Measurements from ENCODE around the gene GALT.
A peak's percentile ranks its signal among the peaks of the same experiment; 100 is the strongest.

Gene GALT

DNA sequence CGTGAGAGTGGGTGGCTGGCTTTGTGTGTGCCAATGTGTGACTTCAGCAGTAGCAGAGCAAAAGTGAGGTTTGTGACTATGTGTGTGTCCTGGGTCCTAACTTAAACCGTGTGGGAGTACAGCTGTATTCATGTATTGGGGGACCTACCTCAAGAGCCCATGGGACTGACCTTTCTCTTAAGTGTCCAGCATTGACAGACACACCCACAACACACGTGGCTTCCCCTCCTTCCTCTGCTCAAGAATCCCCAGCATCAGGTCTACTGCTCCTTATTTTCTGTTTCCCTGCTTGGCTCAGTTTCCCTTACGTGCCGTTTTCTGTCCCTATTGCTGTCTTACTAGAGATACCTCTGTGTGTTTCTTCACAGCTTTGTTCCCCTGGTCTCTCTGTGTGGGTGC is 6.1 kb downstream of the GALT start:
- no peak for ATAC-seq

DNA sequence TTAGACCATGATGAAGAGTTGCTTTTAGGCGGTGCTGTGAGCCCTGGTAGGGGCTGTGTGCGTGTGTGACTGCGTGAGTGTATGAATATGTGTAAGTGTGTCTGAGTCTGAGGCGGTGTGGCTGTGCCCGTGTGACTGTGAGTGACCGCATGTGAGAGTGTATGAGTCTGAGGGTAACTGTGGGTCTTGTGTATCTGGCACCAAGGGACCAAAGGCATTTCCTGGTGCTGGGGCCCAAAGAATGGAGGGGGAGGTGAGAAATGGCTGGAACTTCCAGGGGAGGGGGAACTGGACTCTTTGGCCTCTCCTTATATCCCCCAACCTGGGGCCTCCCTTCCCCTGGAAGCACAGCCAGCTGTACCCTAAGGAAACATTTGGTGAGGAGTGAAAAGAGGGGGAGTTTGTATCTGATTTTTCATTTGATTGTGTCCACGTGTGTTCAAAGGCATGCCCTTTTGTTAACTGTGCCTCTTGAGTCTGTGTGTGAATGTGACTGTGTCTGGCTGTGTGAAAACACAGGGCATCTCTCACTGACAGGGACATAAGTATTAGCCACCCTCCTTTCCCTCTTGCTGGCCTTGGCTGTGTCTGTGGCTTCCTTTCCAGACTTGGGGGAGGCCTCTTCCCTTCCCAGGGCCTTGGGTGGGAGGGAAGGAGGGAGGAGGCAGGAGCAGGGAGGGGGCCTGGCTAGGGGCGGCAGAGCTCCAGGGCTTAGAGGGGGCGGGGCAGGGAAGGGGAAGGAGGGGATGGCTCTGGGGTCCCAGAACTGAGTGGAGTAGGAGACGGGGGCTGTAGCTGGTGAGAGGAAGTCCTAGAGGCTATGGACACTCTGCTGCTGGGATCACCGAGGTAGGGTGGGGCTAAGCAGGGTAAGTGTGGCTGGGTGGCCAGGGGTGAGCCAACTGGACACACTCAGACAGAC is 6.9 kb downstream of the GALT start:
- ATAC-seq: no peak

DNA sequence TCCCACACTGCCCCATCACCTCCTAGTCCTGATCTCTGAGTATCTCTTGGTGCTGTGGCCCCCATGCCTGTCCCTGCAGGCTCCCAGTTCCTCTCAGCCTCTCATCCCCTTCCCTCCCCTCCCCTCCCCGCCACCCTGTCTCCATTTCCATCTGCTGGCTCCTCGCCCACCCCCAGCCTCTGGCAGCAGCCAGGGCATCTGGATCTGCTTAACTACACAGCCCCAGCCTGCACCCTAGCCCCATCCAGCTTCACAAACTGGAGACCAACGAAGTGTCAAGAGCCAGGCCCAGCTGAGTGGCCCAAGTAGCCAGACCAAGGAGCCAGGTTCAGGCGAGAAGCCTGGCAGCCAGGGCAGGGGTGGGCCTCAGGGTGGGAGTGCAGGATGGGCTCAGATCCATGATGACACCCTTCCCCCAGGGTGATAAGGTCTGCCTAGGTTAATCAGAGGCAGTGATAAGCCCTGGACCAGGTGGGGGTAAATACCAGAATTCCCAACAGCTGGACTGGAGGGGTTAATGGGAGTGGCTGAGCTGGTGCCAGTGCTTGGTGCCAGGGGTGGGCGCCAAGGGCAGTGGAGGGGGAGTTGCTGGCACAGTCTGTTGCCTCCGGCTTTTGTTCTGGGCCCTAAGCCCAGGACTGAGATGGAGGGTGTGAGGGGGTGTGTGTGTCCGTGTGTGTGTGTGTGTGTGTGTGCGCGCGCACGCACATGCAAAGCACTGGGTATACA is 8.0 kb downstream of the GALT start:
- no peak for ATAC-seq

DNA sequence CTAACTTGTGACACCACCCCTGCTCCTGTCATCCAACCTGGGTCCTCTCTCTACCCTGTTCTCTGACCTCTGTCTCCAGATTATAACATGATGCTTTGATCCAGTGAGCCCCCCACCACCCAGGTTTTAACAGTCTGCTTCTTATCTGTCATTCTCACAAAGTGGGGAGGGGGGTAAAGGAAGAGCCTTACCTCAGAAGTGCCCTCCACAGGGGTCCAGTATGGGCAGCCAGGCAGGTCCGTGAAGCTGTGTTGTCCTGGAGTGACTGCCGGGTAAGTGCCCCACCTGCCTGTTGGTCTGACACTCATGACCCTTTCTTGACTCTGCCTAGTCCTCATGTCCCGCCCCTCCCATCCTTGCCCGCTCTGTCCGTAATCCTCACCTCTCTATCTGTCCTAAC is 8.9 kb downstream of the GALT start:
- no peak for ATAC-seq

DNA sequence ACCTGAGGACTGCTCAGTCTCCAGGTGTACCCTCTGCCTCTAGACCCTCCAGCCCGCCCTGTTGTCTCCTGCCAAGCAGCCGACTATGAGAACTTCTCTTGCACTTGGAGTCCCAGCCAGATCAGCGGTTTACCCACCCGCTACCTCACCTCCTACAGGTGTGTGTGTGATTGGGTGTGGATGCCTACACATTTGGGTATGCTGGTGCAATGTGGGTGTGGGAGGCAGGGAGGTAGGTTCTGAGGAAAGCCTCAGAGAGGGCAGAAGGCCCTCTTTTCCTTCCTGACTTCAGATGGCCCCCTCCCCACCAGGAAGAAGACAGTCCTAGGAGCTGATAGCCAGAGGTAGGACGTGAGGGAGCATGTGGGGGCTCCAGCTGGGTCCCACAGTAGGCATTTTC is 10.5 kb downstream of the GALT start:
- no peak for ATAC-seq

DNA sequence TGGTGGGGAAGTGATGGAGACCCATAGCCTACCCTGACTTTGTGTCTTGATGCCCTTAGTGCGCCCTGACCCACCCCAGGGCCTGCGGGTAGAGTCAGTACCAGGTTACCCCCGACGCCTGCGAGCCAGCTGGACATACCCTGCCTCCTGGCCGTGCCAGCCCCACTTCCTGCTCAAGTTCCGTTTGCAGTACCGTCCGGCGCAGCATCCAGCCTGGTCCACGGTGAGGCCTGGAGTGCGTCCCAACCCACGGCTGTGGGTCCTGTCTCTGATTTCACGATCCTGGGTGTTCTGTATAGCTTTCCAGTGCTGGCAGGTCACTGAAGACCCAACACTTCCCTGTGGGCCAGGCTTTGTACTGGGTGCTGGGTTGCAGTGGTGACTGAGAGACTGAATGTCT is 12.0 kb downstream of the GALT start:
- ATAC-seq: no peak

DNA sequence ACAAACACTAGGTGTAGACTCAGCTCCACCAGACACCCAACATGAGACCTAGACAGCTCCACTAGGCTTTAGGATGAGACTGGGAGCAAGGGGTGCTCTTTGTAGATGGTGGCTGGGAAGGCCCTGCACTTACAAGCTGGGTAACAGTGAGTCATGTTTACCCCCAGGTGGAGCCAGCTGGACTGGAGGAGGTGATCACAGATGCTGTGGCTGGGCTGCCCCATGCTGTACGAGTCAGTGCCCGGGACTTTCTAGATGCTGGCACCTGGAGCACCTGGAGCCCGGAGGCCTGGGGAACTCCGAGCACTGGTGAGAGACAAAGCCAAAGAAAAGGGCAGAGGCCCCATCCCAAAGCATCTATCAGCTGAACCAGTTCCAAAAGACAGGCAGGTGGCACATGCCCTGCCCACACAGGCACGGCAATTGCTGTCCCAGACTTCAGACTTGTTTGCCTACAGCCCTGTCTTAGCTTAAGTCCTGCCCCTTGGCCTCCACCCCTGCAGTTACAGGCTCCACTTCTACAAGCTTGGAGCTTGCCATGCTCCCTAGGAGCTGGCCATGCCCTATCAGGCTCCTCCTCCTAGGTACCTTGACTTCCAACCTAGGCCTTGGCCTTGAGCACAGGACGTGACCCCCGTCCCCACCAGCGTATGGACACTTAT is 13.2 kb downstream of the GALT start:
- no peak for ATAC-seq

DNA sequence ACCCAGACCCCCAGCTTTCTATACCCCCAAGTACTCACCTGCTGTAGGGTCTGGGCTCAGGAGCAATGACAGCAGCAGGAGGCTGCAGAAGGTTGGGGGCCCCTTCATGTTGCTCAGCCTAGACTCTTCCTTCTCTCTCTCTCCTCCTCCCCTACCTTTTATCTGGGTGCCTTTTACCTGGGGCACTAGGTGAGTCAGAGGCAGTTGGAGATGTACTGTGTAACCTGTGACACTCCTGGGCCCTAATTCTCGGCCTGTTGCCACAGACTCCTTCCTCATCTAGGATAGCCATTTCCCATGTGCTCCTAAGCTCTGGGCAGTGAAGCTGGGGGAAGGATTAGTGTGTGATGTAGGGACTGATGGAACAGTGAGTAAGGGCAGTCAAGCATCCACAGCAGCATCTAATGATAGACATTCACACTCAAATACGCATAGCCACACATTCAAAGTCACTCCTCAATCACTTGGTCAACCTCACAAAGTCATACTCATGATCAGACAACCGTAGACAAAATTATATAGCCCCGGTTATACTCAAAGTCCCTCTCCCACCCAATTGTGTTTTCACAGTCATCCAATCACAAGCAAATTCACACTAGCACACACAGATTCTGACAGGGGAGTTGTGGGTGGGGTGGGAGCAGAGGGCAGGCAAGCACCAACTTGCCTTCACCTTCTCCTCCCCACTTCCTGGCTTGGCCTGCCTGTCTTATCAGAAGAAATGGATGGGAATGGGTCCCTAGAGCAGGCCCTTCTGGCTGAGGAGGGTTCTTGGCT is 16.2 kb downstream of the GALT start, which contains the start of gene CCL27:
TSS of gene CCL27 (minus strand) at position 132 of the 777 bp plus-strand sequence. CDS start at position 108, 24 bp downstream.
- ATAC-seq: no peak

DNA sequence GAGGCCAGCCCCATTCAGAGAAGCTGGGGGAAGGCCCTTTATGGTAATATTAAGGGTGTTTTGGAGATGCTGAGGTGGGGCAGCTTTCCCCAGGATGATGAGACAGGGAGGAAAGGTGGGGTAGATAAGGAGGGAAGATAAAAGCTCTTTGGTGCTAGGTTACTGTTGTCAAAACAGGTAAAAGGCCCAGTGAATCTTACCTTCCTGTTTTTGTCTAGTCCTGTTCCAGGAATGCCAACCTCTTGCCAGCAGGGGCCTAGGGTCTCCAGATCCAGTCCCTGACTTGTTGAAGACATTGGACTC is 16.8 kb downstream of the GALT start:
- no peak for ATAC-seq

DNA sequence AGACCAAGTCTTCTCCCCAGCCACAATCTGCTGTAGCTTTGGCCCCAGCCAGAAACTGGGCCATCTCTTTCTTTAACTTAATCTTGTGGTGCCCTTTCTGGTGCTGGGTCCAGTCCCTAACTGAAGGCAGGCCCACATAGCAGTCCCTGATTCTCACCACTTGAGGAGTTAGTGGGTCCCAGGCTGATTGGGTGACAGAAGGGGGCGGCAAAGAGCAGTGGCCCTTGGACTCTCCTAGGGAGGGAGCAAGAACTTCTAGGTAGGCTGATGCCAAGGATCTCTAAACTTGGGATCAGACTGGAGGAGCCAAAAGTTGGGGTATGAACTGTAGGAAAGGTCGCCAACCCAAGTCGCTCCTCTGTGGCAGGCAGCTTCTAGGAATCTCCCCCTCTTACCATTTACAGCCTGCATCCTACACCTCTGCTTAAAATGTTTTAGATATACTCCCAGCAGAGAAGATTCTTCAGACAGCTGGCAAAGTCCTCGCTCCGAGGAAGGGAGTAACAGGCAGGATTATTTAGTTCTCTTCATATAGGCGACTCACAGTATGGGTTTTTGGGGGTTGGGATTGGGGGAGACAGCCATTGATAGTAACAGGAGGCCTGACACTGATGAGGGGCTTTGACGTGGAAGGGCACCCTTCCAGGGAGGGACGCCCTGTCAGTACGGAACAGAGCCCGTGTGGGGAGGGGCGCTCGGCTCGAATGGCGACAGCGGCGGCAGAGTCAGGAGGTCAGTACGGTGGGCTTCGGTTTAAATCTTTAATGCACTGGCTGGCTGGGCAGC is 18.0 kb downstream of the GALT start:
- ATAC-seq: peak; percentile 62 to 67

DNA sequence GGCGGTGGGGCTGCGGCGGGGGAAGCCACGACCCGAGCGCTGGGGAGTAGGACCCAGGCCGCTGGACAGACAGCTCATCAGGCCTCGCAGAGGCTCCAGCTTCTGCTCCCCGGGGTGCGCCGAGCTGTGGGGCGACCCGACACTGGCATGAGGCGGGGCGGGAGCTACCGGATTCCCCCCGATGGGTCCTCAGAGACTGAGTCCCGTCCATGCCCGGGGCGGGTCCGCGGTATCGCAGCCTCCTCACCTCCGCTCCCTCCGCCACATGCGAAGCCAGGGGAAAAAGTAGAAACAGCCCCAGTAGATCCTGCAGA is 18.5 kb downstream of the GALT start:
- peak; percentile 6 to 18 for ATAC-seq

DNA sequence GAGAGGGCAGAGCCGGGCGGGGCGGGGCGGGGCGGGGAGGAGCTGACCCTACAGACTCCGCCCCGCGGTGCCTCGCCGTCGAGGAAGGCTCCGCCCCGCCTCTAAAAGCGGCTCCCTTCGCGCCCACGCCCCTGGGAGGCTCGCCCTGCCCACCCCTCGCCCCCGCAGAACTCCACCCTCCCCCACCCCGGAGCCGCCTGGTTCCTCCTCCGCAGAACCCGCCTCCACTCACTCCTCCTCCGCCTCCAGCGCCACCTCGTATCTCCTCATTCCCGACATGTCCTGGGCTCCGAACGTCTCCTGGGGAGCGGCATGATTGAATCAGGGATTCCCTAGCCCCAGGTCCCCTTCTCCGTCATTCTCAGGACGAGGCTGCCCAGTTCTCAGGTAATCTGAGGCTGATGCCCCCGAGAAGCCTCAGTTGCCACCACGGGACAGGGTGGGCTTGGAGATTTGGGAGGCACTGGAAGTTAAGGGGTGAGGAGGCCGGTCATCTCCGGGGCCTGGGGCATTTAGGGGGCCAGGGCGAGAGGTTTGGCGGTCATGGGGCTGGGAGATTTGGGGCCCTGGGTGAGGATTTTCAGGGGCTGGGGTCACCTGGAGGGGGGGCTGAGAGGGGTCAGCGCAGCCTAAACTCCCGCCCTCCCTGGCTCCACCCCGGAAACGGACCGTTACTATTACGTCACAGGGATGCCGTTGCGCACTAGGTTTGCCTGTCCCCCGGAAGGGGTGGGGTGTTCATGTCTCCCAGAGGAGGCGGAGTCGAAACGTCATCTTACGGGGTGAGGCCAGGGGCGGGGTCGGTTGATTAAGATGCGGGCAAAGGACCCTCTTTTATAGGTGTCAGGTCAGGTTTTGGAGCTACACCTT is 19.1 kb downstream of the GALT start:
- peak; percentile 69 to 72 for ATAC-seq

DNA sequence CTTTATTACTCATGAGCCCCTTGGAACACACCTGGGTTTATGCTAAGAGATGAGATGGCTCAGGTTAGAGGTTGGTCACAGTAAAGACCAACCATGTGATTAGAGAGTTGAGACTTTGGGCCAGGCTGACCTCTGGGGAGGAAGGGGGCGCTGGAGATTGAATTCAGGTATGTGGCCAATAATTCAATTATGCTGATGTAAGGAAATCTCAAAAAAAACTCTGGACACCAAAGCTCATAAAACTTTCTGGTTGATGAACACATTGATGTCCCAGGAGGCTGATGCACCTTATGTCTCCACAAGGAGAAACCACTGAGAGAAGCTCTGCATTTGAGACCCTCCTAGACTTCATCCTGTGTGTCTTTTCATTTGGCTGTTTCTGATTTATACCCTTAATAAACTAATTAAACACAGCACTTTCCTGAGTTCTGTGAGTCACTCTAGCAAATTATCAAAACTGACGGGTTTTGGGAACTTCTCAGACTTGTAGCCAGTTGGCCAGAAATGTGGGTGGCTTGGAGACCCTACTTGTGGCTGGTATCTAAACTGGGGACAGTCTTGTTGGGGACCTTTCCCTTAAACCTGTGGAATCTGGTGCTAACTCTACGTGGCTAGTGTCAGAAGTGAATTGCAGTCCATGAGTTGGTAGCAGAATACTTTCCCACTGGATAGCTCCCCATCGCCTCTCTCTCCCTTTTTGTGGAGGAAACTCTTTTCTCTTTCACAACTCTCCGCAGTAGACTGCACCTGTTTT is 23.5 kb downstream of the GALT start:
- ATAC-seq: no peak

DNA sequence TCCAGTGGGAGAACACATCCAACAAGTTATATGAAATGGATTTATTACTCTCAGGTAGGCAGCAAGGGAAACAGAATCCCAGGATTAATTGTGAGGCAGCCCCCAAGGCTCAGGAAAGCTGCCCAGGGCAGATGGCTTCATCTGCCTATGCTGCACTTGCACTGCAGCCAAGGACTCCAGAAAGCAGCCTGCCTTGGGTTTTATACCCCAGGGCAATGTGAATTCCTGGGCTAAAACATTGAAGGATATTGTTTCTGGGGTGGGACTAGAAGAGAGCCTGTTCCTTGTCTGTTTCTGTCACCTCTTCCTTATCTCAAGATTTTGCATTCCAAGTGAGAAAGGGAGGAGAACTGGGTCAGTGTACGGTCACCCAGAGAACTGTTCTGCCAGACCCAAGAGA is 24.8 kb downstream of the GALT start:
- no peak for ATAC-seq

DNA sequence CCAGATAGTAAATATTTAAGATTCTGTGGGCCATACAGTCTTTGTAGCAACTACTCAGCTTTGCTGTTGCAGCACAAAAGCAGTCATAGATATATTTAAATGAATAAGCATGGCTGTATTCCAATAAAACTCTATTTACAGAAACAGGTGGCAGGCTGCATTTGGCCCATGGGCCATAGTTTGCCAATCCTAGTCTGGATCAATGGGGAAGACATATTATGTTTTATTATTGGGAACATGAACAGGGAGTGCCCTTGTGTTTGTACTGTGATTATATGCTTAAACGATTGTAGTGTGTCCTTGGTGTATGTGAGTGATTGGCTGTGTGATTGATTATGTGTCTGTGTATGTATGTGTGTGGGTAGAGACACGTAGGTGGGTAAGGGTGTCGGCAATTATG is 28.0 kb downstream of the GALT start:
- no peak for ATAC-seq

DNA sequence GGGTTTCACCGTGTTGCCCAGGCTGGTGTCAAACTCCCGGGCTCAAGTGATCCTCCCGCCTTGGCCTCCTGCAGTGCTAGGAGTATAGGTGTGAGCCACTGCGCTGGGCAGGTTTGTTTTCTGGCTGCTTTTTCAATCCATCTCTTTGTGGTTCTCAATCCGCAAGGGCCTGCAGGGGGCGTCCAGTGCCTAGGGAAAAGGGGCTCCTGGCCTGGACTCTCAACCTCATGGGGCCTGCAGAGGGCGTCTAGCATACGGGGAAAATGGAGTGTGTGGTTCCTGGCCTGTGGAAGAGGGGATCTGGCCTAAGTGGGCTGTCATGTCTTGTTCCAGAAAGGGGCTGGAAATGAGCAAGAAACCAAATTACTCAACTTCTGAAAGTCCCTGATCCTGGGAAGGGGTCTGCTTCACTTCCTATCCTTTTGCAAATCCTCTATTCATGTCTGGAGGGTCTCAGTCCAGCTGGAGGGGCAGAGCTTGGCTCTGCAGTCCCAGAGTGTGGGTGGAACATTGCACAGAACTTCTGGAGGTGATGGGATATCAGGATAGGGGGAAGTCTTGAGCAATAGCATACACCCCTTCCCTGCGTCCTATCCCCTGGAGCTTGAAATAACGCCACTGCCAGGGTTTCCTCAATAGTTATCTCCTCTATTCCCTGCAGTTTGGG is 28.7 kb downstream of the GALT start:
- peak; percentile 59 to 63 for ATAC-seq

DNA sequence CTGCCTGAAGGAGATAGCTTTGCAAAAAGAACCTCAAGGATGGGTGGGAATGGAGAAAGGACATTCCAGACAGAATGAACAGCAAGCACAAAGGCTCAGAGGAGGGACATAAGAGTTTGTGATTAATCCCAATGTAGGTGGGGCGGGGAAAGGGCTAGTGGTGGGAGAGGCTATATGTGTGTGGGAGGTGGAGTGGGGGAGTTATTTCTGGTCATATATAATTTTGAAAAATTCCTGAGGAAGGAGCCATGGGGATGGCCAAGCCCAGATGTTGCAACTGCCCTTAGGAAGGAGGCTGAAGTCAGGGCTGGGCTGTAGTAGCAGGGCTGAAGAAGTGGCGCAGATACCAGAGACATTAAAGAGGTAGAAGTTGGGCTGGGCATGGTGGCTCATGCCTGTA is 29.4 kb downstream of the GALT start:
- no peak for ATAC-seq

DNA sequence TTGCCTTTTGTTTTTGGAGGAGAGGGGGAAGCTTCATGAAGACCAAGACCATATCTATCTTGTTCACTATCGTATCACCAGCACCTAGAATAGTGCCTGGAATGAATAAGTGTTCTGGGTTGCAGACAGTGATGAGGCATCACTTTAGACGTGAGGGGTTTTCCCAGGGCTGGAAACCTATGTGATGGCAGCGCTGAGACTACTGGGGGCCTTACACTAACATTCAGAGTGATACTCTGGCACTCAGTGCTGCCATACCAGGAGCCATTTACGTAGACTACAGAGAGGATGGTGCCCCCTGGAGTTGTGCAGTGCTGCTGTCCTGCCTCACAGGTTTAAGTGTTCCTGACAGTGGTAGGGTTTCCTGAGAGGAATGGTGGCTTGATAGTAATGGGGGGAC is 37.7 kb downstream of the GALT start:
- peak; percentile 99 for ATAC-seq

DNA sequence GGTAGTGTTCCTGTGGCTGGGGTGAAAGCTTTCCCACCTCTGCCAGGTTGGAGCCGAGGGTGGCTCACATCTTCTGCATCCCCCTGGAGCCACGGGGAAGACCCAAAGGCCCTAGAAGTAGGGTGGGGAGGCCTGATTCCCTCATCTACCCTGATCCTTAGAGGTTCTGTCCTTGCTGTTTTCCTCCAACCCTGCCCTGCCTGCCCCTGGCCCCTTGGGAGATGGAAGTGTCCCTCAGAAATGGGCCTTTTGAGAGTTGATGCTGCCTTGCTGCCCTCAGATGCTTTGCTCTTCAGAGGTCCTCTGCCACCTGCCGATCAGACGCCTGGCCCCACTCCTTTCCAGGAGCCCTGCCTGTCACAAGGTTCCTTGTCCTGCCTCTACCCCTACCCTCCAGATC is 38.3 kb downstream of the GALT start:
- ATAC-seq: no peak

DNA sequence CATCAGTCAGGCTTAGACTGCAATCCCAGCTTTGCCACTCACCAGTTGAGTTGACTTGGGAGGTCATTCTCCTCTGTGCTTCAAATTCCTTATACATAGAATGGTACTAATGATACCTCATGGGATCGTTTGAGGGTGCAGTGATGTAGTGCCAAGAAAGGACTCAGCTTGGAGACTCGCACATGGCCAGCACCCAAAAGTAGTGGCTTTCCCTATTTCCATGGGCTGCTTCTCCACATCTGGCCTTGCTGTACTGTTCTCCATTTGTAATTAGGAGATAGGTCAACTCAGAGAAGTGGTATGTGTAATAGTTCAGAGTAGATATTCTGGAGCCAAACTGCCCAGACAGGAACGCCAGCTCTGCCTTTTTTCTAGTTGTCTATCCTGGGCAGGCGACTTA is 39.1 kb downstream of the GALT start:
- no peak for ATAC-seq
